ENCODE data around the gene FOXO3.
"Not testable (repeated sequence)": the region's sequence is repeated elsewhere in the genome, so short reads cannot be mapped to it uniquely, and the experiment has no call there.

DNA sequence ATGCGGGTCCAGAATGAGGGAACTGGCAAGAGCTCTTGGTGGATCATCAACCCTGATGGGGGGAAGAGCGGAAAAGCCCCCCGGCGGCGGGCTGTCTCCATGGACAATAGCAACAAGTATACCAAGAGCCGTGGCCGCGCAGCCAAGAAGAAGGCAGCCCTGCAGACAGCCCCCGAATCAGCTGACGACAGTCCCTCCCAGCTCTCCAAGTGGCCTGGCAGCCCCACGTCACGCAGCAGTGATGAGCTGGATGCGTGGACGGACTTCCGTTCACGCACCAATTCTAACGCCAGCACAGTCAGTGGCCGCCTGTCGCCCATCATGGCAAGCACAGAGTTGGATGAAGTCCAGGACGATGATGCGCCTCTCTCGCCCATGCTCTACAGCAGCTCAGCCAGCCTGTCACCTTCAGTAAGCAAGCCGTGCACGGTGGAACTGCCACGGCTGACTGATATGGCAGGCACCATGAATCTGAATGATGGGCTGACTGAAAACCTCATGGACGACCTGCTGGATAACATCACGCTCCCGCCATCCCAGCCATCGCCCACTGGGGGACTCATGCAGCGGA lies 102.9 kb downstream of the FOXO3 start:
- TF ChIP-seq POLR2A (IDR thresholded peaks at IDR 0.05; ENCODE audit: insufficient read depth in 1 of 2, low read depth in 2 of 2, low read length in 2 of 2); RELA (CRISPR knock-in tag; IDR thresholded peaks at IDR 0.05): not testable (repeated sequence)
